ENCODE data around the gene CLDN24. TPM values are rescaled to one million over a fixed set of nuclear protein-coding genes. Genes with fewer than 3 reads are reported as not detected.

The CLDN24 gene
- total RNA-seq, 1 donor from 2014 or later, result not detected

GRCh38 chr4:183289688-183290087 lies 32.5 kb downstream of the CLDN24 start:
- no peak overlapping the region for H3K4me3 ChIP-seq (ENCODE audit: low read length in 3 of 3)
- no peak overlapping the region for H3K9ac ChIP-seq (ENCODE audit: low read depth in 1 of 3, low read length in 3 of 3)
- H3K27me3 ChIP-seq (ENCODE audit: control insufficient read depth in 3 of 3, insufficient read depth in 3 of 3, low read length in 3 of 3), result no peaks in the 10 kb centered on the region
- no peaks in the 10 kb centered on the region for H3K4me1 ChIP-seq (ENCODE audit: control insufficient read depth in 3 of 3, insufficient read depth in 3 of 3, low read length in 3 of 3)
- no peak overlapping the region for H3K27ac ChIP-seq (ENCODE audit: low read depth, low read length)
- H3K9me3 ChIP-seq (ENCODE audit: control insufficient read depth in 3 of 3, low read length in 3 of 3), result no peaks in the 10 kb centered on the region
- H3K36me3 ChIP-seq (ENCODE audit: control insufficient read depth in 3 of 3, insufficient read depth in 3 of 3, low read length in 3 of 3), result peaks cover 12 to 33% (median 18%) of the 10 kb centered on the region in 3 donors

GRCh38 chr4:183288955-183289354 lies 33.3 kb downstream of the CLDN24 start:
- Histone ChIP-seq H3K9ac (ENCODE audit: low read depth in 1 of 3, low read length in 3 of 3) (no peak overlapping the region), H3K4me1 (ENCODE audit: control insufficient read depth in 3 of 3, insufficient read depth in 3 of 3, low read length in 3 of 3) (no peaks in the 10 kb centered on the region), H3K4me3 (ENCODE audit: low read length in 3 of 3) (no peak overlapping the region), H3K27me3 (ENCODE audit: control insufficient read depth in 3 of 3, insufficient read depth in 3 of 3, low read length in 3 of 3) (no peaks in the 10 kb centered on the region), H3K27ac (ENCODE audit: low read depth, low read length) (no peak overlapping the region), H3K36me3 (ENCODE audit: control insufficient read depth in 3 of 3, insufficient read depth in 3 of 3, low read length in 3 of 3) (peaks cover 18 to 37% (median 22%) of the 10 kb centered on the region in 3 donors), H3K9me3 (ENCODE audit: control insufficient read depth in 3 of 3, low read length in 3 of 3) (no peaks in the 10 kb centered on the region)

GRCh38 chr4:183287677-183288076 lies 34.5 kb downstream of the CLDN24 start:
- peaks cover 18 to 39% (median 22%) of the 10 kb centered on the region in 3 donors for H3K36me3 ChIP-seq (ENCODE audit: control insufficient read depth in 3 of 3, insufficient read depth in 3 of 3, low read length in 3 of 3)
- H3K9ac ChIP-seq (ENCODE audit: low read depth in 1 of 3, low read length in 3 of 3), result no peak overlapping the region
- H3K4me3 ChIP-seq (ENCODE audit: low read length in 3 of 3), result no peak overlapping the region
- no peaks in the 10 kb centered on the region for H3K4me1 ChIP-seq (ENCODE audit: control insufficient read depth in 3 of 3, insufficient read depth in 3 of 3, low read length in 3 of 3)
- no peaks in the 10 kb centered on the region for H3K27me3 ChIP-seq (ENCODE audit: control insufficient read depth in 3 of 3, insufficient read depth in 3 of 3, low read length in 3 of 3)
- no peak overlapping the region for H3K27ac ChIP-seq (ENCODE audit: low read depth, low read length)
- H3K9me3 ChIP-seq (ENCODE audit: control insufficient read depth in 3 of 3, low read length in 3 of 3), result no peaks in the 10 kb centered on the region

- Histone ChIP-seq H3K27me3 (ENCODE audit: control insufficient read depth in 3 of 3, insufficient read depth in 3 of 3, low read length in 3 of 3) (no peaks in the 10 kb centered on the region), H3K36me3 (ENCODE audit: control insufficient read depth in 3 of 3, insufficient read depth in 3 of 3, low read length in 3 of 3) (peaks cover 18 to 43% (median 22%) of the 10 kb centered on the region in 3 donors), H3K9me3 (ENCODE audit: control insufficient read depth in 3 of 3, low read length in 3 of 3) (no peaks in the 10 kb centered on the region), H3K9ac (ENCODE audit: low read depth in 1 of 3, low read length in 3 of 3) (no peak overlapping the region), H3K4me1 (ENCODE audit: control insufficient read depth in 3 of 3, insufficient read depth in 3 of 3, low read length in 3 of 3) (no peaks in the 10 kb centered on the region), H3K4me3 (ENCODE audit: low read length in 3 of 3) (no peak overlapping the region), H3K27ac (ENCODE audit: low read depth, low read length) (no peak overlapping the region)
Measured at GRCh38 chr4:183287309-183287659, 34.9 kb downstream of the CLDN24 start.

- H3K4me1 ChIP-seq (ENCODE audit: control insufficient read depth in 3 of 3, insufficient read depth in 3 of 3, low read length in 3 of 3), result no peaks in the 10 kb centered on the region
- H3K27ac ChIP-seq (ENCODE audit: low read depth, low read length), result no peak overlapping the region
- no peaks in the 10 kb centered on the region for H3K9me3 ChIP-seq (ENCODE audit: control insufficient read depth in 3 of 3, low read length in 3 of 3)
- H3K36me3 ChIP-seq (ENCODE audit: control insufficient read depth in 3 of 3, insufficient read depth in 3 of 3, low read length in 3 of 3), result peaks cover 18 to 43% (median 22%) of the 10 kb centered on the region in 3 donors
- no peak overlapping the region for H3K4me3 ChIP-seq (ENCODE audit: low read length in 3 of 3)
- H3K9ac ChIP-seq (ENCODE audit: low read depth in 1 of 3, low read length in 3 of 3), result no peak overlapping the region
- H3K27me3 ChIP-seq (ENCODE audit: control insufficient read depth in 3 of 3, insufficient read depth in 3 of 3, low read length in 3 of 3), result no peaks in the 10 kb centered on the region
Measured at GRCh38 chr4:183286590-183287308, 35.5 kb downstream of the CLDN24 start.

- no peaks in the 10 kb centered on the region for H3K27me3 ChIP-seq (ENCODE audit: control insufficient read depth in 3 of 3, insufficient read depth in 3 of 3, low read length in 3 of 3)
- no peak overlapping the region for H3K9ac ChIP-seq (ENCODE audit: low read depth in 1 of 3, low read length in 3 of 3)
- H3K9me3 ChIP-seq (ENCODE audit: control insufficient read depth in 3 of 3, low read length in 3 of 3), result no peaks in the 10 kb centered on the region
- H3K27ac ChIP-seq (ENCODE audit: low read depth, low read length), result no peak overlapping the region
- peaks cover 18 to 43% (median 22%) of the 10 kb centered on the region in 3 donors for H3K36me3 ChIP-seq (ENCODE audit: control insufficient read depth in 3 of 3, insufficient read depth in 3 of 3, low read length in 3 of 3)
- no peak overlapping the region for H3K4me3 ChIP-seq (ENCODE audit: low read length in 3 of 3)
- H3K4me1 ChIP-seq (ENCODE audit: control insufficient read depth in 3 of 3, insufficient read depth in 3 of 3, low read length in 3 of 3), result no peaks in the 10 kb centered on the region
Measured at GRCh38 chr4:183285886-183286285, 36.3 kb downstream of the CLDN24 start.

GRCh38 chr4:183284965-183285364 lies 37.3 kb downstream of the CLDN24 start:
- H3K4me3 ChIP-seq (ENCODE audit: low read length in 3 of 3), result no peak overlapping the region
- H3K9me3 ChIP-seq (ENCODE audit: control insufficient read depth in 3 of 3, low read length in 3 of 3), result no peaks in the 10 kb centered on the region
- H3K27me3 ChIP-seq (ENCODE audit: control insufficient read depth in 3 of 3, insufficient read depth in 3 of 3, low read length in 3 of 3), result no peaks in the 10 kb centered on the region
- H3K36me3 ChIP-seq (ENCODE audit: control insufficient read depth in 3 of 3, insufficient read depth in 3 of 3, low read length in 3 of 3), result peaks cover 18 to 49% (median 25%) of the 10 kb centered on the region in 3 donors
- H3K9ac ChIP-seq (ENCODE audit: low read depth in 1 of 3, low read length in 3 of 3), result no peak overlapping the region
- H3K4me1 ChIP-seq (ENCODE audit: control insufficient read depth in 3 of 3, insufficient read depth in 3 of 3, low read length in 3 of 3), result no peaks in the 10 kb centered on the region
- H3K27ac ChIP-seq (ENCODE audit: low read depth, low read length), result no peak overlapping the region

- Histone ChIP-seq H3K27me3 (ENCODE audit: control insufficient read depth in 3 of 3, insufficient read depth in 3 of 3, low read length in 3 of 3) (no peaks in the 10 kb centered on the region), H3K4me3 (ENCODE audit: low read length in 3 of 3) (no peak overlapping the region), H3K36me3 (ENCODE audit: control insufficient read depth in 3 of 3, insufficient read depth in 3 of 3, low read length in 3 of 3) (peaks cover 18 to 46% (median 23%) of the 10 kb centered on the region in 3 donors), H3K4me1 (ENCODE audit: control insufficient read depth in 3 of 3, insufficient read depth in 3 of 3, low read length in 3 of 3) (no peaks in the 10 kb centered on the region), H3K9me3 (ENCODE audit: control insufficient read depth in 3 of 3, low read length in 3 of 3) (no peaks in the 10 kb centered on the region), H3K27ac (ENCODE audit: low read depth, low read length) (no peak overlapping the region), H3K9ac (ENCODE audit: low read depth in 1 of 3, low read length in 3 of 3) (no peak overlapping the region)
Measured at GRCh38 chr4:183284258-183284785, 37.9 kb downstream of the CLDN24 start.

GRCh38 chr4:183276106-183276505 lies 46.1 kb downstream of the CLDN24 start:
- Histone ChIP-seq H3K27me3 (ENCODE audit: control insufficient read depth in 3 of 3, insufficient read depth in 3 of 3, low read length in 3 of 3) (no peaks in the 10 kb centered on the region), H3K9me3 (ENCODE audit: control insufficient read depth in 3 of 3, low read length in 3 of 3) (peaks cover 0 to 3% (median 0%) of the 10 kb centered on the region in 3 donors), H3K27ac (ENCODE audit: low read depth, low read length) (no peak overlapping the region), H3K9ac (ENCODE audit: low read depth in 1 of 3, low read length in 3 of 3) (no peak overlapping the region), H3K4me1 (ENCODE audit: control insufficient read depth in 3 of 3, insufficient read depth in 3 of 3, low read length in 3 of 3) (no peaks in the 10 kb centered on the region), H3K36me3 (ENCODE audit: control insufficient read depth in 3 of 3, insufficient read depth in 3 of 3, low read length in 3 of 3) (peaks cover 0 to 27% (median 3%) of the 10 kb centered on the region in 3 donors), H3K4me3 (ENCODE audit: low read length in 3 of 3) (no peak overlapping the region)

- no peaks in the 10 kb centered on the region for H3K4me1 ChIP-seq (ENCODE audit: control insufficient read depth in 3 of 3, insufficient read depth in 3 of 3, low read length in 3 of 3)
- H3K9ac ChIP-seq (ENCODE audit: low read depth in 1 of 3, low read length in 3 of 3), result no peak overlapping the region
- peaks cover 0 to 40% (median 5%) of the 10 kb centered on the region in 3 donors for H3K36me3 ChIP-seq (ENCODE audit: control insufficient read depth in 3 of 3, insufficient read depth in 3 of 3, low read length in 3 of 3)
- peaks cover 0 to 3% (median 0%) of the 10 kb centered on the region in 3 donors for H3K9me3 ChIP-seq (ENCODE audit: control insufficient read depth in 3 of 3, low read length in 3 of 3)
- H3K4me3 ChIP-seq (ENCODE audit: low read length in 3 of 3), result no peak overlapping the region
- no peak overlapping the region for H3K27ac ChIP-seq (ENCODE audit: low read depth, low read length)
- H3K27me3 ChIP-seq (ENCODE audit: control insufficient read depth in 3 of 3, insufficient read depth in 3 of 3, low read length in 3 of 3), result no peaks in the 10 kb centered on the region
Measured at GRCh38 chr4:183272384-183272783, 49.8 kb downstream of the CLDN24 start.
